ENCODE data around the gene ANKFN1.

The ANKFN1 gene

DNA sequence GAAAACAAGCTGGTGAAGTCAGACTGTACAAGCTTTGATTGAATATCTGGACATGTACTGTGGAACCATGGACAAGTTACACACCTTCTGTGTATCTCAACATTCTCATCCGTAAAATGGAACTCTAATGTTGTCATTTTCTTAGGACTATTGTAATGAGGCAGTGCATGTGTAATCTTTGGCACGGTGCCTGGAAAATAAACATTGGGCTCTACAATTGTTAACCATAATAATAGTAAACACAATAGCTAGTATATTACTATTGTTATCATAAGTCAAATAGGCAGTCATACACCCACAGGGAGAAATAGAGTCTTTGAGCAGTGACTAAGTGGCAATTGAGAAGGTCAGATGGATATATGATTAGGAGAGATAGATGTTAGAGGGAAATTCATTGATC is 39.8 kb upstream of the ANKFN1 start:
- TF ChIP-seq, protein P1, sequence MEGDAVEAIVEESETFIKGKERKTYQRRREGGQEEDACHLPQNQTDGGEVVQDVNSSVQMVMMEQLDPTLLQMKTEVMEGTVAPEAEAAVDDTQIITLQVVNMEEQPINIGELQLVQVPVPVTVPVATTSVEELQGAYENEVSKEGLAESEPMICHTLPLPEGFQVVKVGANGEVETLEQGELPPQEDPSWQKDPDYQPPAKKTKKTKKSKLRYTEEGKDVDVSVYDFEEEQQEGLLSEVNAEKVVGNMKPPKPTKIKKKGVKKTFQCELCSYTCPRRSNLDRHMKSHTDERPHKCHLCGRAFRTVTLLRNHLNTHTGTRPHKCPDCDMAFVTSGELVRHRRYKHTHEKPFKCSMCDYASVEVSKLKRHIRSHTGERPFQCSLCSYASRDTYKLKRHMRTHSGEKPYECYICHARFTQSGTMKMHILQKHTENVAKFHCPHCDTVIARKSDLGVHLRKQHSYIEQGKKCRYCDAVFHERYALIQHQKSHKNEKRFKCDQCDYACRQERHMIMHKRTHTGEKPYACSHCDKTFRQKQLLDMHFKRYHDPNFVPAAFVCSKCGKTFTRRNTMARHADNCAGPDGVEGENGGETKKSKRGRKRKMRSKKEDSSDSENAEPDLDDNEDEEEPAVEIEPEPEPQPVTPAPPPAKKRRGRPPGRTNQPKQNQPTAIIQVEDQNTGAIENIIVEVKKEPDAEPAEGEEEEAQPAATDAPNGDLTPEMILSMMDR (conservative IDR thresholded peaks at IDR 0.05; ENCODE audit: low read depth) = no peak
- CTCF ChIA-PET = no interaction called here
- no peak overlapping the region for H3K27ac ChIP-seq
- DNase-seq (ENCODE audit: low spot score) = no peak
- POLR2A ChIA-PET (ENCODE audit: low non-redundant PET) = no interaction called here

DNA sequence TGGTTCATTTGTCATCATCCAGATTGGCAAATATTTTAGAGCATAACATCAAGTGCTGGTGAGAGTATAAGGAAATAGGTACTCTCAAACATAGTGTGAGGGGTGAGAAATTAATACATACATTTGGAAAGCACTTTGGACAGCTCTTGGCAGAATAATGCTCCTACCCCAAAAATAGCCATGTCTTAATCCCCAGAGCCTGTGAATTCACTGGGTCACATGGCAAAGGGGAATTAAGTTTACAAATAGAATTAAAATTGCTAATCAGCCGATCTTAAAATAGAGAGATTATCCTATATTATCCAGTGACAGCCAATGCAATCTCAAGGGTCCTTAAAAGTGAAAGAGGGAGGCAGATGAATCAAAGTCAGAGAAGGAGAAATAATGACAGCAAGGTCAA is 38.8 kb upstream of the ANKFN1 start:
- TF ChIP-seq, protein P1 (conservative IDR thresholded peaks at IDR 0.05; ENCODE audit: low read depth) = no peak
- no peak overlapping the region for H3K27ac ChIP-seq
- ChIA-PET POLR2A (ENCODE audit: low non-redundant PET) (no interaction called here), CTCF (no interaction called here)
- no peak for DNase-seq (ENCODE audit: low spot score)

DNA sequence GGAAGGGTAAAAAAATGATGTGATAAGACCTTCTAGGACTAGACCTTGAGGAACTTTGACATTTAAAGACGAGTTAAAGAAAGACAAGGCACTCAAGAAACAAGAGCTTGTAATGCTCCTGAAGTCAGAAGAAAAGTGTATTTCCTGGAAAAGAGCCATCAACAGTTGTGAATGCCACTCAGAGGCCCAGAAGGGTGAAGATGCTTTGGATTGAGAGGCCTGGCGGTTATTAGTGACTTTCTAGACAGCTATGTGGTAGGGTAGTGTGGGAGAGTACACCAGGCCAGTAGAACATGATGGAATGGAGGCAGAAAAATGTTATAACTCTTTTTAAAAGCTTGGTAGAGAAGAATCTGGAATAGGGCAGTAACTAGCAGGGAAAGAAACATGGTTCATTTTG is 34.1 kb upstream of the ANKFN1 start:
- ChIA-PET POLR2A (ENCODE audit: low non-redundant PET) (no interaction called here), CTCF (no interaction called here)
- no peak overlapping the region for H3K27ac ChIP-seq
- no peak for DNase-seq (ENCODE audit: low spot score)
- TF ChIP-seq, protein P1 (conservative IDR thresholded peaks at IDR 0.05; ENCODE audit: low read depth) = no peak

DNA sequence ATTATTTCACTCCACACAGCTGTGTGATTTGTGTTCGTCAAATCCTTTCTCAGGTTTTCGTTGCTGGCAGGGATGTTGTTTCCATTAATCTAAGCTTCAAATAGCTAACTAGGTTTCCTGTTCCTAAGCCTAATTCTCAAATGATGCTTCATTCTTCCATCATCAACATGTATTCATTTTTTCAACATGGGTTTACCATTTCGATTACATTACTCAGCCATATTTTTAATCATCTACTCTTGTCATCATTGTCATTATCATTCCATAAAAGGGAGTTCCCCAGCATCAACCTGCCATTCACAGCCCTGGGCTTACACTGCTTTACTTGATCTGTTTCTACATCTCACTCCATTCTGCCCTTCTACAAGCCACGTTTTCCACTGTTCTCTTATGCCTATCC is 33.3 kb upstream of the ANKFN1 start:
- H3K27ac ChIP-seq = no peak overlapping the region
- TF ChIP-seq, protein P1 (conservative IDR thresholded peaks at IDR 0.05; ENCODE audit: low read depth) = no peak
- ChIA-PET POLR2A (ENCODE audit: low non-redundant PET) (no interaction called here), CTCF (interaction anchor here (0.6 kb wide), 2 partner anchors 31 to 662 kb away, joined by 3 read pairs; no protein-coding TSS in a partner anchor)
- DNase-seq (ENCODE audit: low spot score) = no peak

DNA sequence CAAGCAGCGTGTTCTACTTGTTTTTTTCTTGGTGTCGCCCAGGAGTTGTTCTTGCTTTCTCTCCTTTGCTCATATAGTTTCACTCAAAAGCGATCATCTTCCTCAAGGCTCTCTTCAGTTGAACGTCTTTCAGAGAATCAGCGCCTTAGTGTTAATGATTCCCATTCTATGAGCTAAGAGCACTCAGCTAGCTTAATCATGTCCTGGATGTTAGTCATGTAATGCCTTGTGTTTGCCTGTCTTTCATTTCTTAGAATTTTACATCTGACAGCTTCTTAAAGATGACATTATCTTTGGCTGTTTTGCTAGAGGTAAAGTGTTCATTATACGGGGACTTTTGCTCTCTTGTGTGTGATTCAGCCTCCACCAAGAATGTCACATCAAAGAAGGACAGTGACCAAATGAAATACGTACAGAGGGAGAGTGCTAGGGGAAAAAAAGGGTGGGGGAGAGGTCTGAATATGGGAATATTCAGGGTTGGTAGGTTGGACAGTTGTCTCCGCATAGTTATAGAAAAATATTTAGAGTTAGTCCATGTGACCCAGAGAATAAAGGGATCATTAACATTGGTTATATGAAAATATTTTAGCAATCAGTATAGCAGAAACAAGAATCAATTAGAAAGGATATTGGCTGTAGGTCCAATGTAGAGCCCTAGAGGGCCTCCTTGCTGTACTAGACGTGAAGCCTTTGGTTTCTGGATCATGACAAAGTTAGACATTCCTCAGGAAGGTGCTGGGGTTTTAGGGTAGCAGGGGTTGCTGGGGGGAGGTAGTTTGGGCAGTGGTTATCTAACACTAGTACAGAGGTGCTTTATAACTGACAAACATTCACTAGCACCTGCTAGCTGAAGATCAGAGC is 31.9 kb upstream of the ANKFN1 start:
- DNase-seq (ENCODE audit: low spot score) = no peak
- CTCF ChIA-PET = no interaction called here
- H3K27ac ChIP-seq = no peak overlapping the region
- TF ChIP-seq, protein P1 (conservative IDR thresholded peaks at IDR 0.05; ENCODE audit: low read depth) = no peak
- POLR2A ChIA-PET (ENCODE audit: low non-redundant PET) = no interaction called here

DNA sequence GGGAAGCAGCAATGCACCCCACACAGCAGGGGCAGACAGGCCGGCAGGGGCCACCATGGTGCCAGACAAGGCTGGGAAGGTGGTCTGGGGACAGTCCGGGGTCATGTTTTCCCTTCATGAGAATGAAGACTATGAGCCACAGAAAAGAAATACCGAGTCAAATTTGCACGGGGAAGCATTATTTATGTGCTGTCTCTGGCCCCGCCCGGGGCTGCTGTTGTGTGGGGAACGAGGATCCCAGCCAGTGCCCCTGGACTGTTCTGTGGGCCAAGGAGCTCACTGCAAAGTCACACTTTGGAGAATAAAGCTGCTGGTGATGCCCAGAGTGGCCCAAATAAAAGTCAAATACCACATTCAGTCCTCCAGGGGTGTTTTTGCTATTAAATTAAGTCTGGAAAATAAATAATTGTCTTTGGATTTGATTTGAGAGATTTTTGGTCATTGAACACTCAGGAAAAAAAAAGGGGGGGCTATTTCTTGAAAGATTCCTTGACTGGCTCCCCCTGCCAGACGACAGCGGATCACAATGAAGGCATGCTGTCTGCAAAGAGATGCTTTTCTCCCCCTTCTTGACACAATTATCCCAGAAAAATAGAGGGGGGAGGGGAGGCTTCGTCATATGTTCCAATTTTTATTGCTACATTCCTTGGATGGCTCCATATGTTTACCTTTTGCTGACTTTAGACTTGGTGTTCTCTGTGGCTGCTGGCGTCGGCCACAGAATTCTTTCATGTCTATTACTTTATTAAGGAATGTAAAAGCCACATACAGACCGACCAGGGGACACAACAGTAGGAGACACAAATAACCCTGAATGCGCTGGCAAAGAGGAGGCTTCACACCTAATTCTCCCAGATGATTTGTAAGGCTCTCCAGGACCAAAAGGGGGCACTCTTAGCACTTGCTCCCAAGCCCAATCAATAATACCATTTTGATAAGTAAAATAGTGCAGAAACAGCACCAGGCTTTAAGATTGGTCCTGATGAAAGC is 27.1 kb upstream of the ANKFN1 start:
- DNase-seq (ENCODE audit: low spot score) = peak; percentile 5
- POLR2A ChIA-PET (ENCODE audit: low non-redundant PET) = no interaction called here
- CTCF ChIA-PET = interaction anchor here (0.6 to 1.0 kb wide), 5 partner anchors 8 to 356 kb away, joined by 3 to 4 read pairs (median 3); no protein-coding TSS in a partner anchor
- H3K27ac ChIP-seq = no peak overlapping the region
- TF ChIP-seq, protein P1 (conservative IDR thresholded peaks at IDR 0.05; ENCODE audit: low read depth) = no peak; the same call in 1 of the 2 replicates

Data from RWPE1 (cell line).